H9 (cell line): ENCODE data around the gene ZNF814. TPM values are rescaled to one million over a fixed set of nuclear protein-coding genes. Genes with fewer than 3 reads are reported as not detected.

Experiments
- DNase-seq: peaks from one replicate; pipeline ENCODE4 v3.0.0-alpha.2; 2017
- H2AFZ ChIP-seq: one replicate; pipeline ENCODE4 v1.6.1; 2013; ENCODE audit warnings: mild to moderate bottlenecking, low read length, control low read depth, moderate library complexity
- H2AK5ac ChIP-seq: 2 replicates; pipeline ENCODE4 v1.6.1; 2013; ENCODE audit warnings: low read length, control low read depth, mixed read lengths; ENCODE audit not compliant: insufficient read length
- H2BK120ac ChIP-seq: one replicate; pipeline ENCODE4 v1.6.1; 2013; ENCODE audit warnings: low read depth, mild to moderate bottlenecking, low read length, control low read depth, inconsistent platforms; ENCODE audit not compliant: poor library complexity, severe bottlenecking
- H2BK12ac ChIP-seq: 2 replicates; pipeline ENCODE4 v1.6.1; 2013; ENCODE audit warnings: low read length, control low read depth, mixed read lengths, low read depth; ENCODE audit not compliant: insufficient read length
- H2BK15ac ChIP-seq: 2 replicates; pipeline ENCODE4 v1.6.1; 2013; ENCODE audit warnings: low read depth, low read length, control low read depth
- H2BK20ac ChIP-seq: one replicate; pipeline ENCODE4 v1.6.1; 2013; ENCODE audit warnings: low read depth, mild to moderate bottlenecking, low read length, control low read depth, inconsistent platforms; ENCODE audit not compliant: poor library complexity, severe bottlenecking
- H2BK5ac ChIP-seq: 2 replicates; pipeline ENCODE4 v1.6.1; 2013; ENCODE audit warnings: low read length, control low read depth, mixed read lengths; ENCODE audit not compliant: insufficient read length
- H3K14ac ChIP-seq: 2 replicates; pipeline ENCODE4 v1.6.1; 2013; ENCODE audit warnings: low read length, control low read depth; ENCODE audit not compliant: insufficient read depth
- H3K18ac ChIP-seq: 2 replicates; pipeline ENCODE4 v1.6.1; 2013; ENCODE audit warnings: low read depth, mild to moderate bottlenecking, mixed read lengths, low read length, control low read depth; ENCODE audit not compliant: insufficient read length
- H3K23ac ChIP-seq: 2 replicates; pipeline ENCODE4 v1.6.1; 2013; ENCODE audit warnings: low read length, control low read depth, mixed read lengths, low read depth; ENCODE audit not compliant: insufficient read length
- H3K23me2 ChIP-seq: 2 replicates; pipeline ENCODE4 v1.6.1; 2013; ENCODE audit warnings: low read depth, mild to moderate bottlenecking, mixed read lengths, low read length, control low read depth; ENCODE audit not compliant: insufficient read length, poor library complexity, severe bottlenecking
- H3K27ac ChIP-seq: 2 replicates; pipeline ENCODE4 v1.5.1; 2013; ENCODE audit warnings: low read length, control low read depth, mixed read lengths, low read depth; ENCODE audit not compliant: insufficient read length
- H3K27me3 ChIP-seq: 2 replicates; pipeline ENCODE4 v1.6.1; 2013; ENCODE audit warnings: low read length, control low read depth, inconsistent platforms; ENCODE audit not compliant: insufficient read depth
- H3K4ac ChIP-seq: 2 replicates; pipeline ENCODE4 v1.6.1; 2013; ENCODE audit warnings: low read depth, mild to moderate bottlenecking, control low read depth, inconsistent platforms, low read length, moderate library complexity
- H3K4me1 ChIP-seq: 2 replicates; pipeline ENCODE4 v1.6.1; 2013; ENCODE audit warnings: low read length, control low read depth, inconsistent platforms; ENCODE audit not compliant: insufficient read depth
- H3K4me2 ChIP-seq: 2 replicates; pipeline ENCODE4 v1.6.1; 2013; ENCODE audit warnings: low read length, control low read depth, mixed read lengths; ENCODE audit not compliant: insufficient read length, insufficient read depth
- H3K56ac ChIP-seq: 2 replicates; pipeline ENCODE4 v1.6.1; 2013; ENCODE audit warnings: low read depth, mild to moderate bottlenecking, mixed read lengths, low read length, control low read depth; ENCODE audit not compliant: insufficient read length
- H3K79me1 ChIP-seq: 2 replicates; pipeline ENCODE4 v1.6.1; 2013; ENCODE audit warnings: low read depth, mild to moderate bottlenecking, moderate library complexity, low read length, control low read depth, inconsistent platforms; ENCODE audit not compliant: insufficient read depth, poor library complexity, severe bottlenecking
- H3K79me2 ChIP-seq: 2 replicates; pipeline ENCODE4 v1.6.1; 2013; ENCODE audit warnings: low read length, control low read depth, inconsistent platforms; ENCODE audit not compliant: insufficient read depth
- H3K9ac ChIP-seq: 2 replicates; pipeline ENCODE4 v1.6.1; 2013; ENCODE audit warnings: low read length, control low read depth, mixed read lengths; ENCODE audit not compliant: insufficient read length; ENCODE audit errors: extremely low read depth
- H3K9me3 ChIP-seq: one replicate; pipeline ENCODE4 v1.6.1; 2013; ENCODE audit warnings: low read depth, low read length, inconsistent platforms; ENCODE audit not compliant: control insufficient read depth
- H3T11ph ChIP-seq: one replicate; pipeline ENCODE4 v1.6.1; 2013; ENCODE audit warnings: mild to moderate bottlenecking, low read length, control low read depth, inconsistent platforms
- H4K20me1 ChIP-seq: one replicate; pipeline ENCODE4 v1.6.1; 2013; ENCODE audit not compliant: control insufficient read depth, insufficient read length, insufficient read depth
- H4K5ac ChIP-seq: 2 replicates; pipeline ENCODE4 v1.6.1; 2013; ENCODE audit warnings: low read depth, mild to moderate bottlenecking, mixed read lengths, low read length, control low read depth; ENCODE audit not compliant: insufficient read length
- H4K8ac ChIP-seq: replicated peaks from 2 replicates; pipeline ENCODE4 v1.6.1; 2013; ENCODE audit warnings: low read length, control low read depth, mixed read lengths, low read depth; ENCODE audit not compliant: insufficient read length
- H4K91ac ChIP-seq: 2 replicates; pipeline ENCODE4 v1.6.1; 2013; ENCODE audit warnings: low read depth, mild to moderate bottlenecking, moderate library complexity, mixed read lengths, low read length, control low read depth; ENCODE audit not compliant: insufficient read length
- H3K27ac Mint-ChIP-seq, 3 experiments: 2 replicates in 2 of 3; 3 replicates in 1 of 3; pipeline ENCODE4 v1.8.0; 2020 to 2021; ENCODE audit warnings: mixed read lengths in 3 of 3, mild to moderate bottlenecking in 1 of 3, moderate library complexity in 1 of 3
- H3K27me3 Mint-ChIP-seq: 2 replicates; pipeline ENCODE4 v1.8.0; 2021; ENCODE audit warnings: low read depth, mild to moderate bottlenecking, moderate library complexity, mixed read lengths
- H3K36me3 Mint-ChIP-seq, 3 experiments: 2 replicates in 2 of 3; 3 replicates in 1 of 3; pipeline ENCODE4 v1.8.0; 2020 to 2021; ENCODE audit warnings: low read depth in 3 of 3, mixed read lengths in 3 of 3; ENCODE audit not compliant: insufficient read depth in 1 of 3
- H3K4me1 Mint-ChIP-seq, 2 experiments: 2 replicates each; pipeline ENCODE4 v1.8.0; 2020; ENCODE audit warnings: mixed read lengths in 2 of 2
- H3K4me3 Mint-ChIP-seq, 2 experiments: 2 replicates in 1 of 2; 3 replicates in 1 of 2; pipeline ENCODE4 v1.8.0; 2020 to 2021; ENCODE audit warnings: mild to moderate bottlenecking in 2 of 2, mixed read lengths in 2 of 2, moderate library complexity in 1 of 2
- H3K9me3 Mint-ChIP-seq, 2 experiments: 2 replicates in 1 of 2; 3 replicates in 1 of 2; pipeline ENCODE4 v1.8.0; 2020; ENCODE audit warnings: mild to moderate bottlenecking in 2 of 2, mixed read lengths in 2 of 2, moderate library complexity in 1 of 2
- WGBS: extraction: QIAGEN DNeasy Blood & Tissue Kit; methylation state at CpG from one replicate; pipeline ENCODE4 v1.1.7; 2013; ENCODE audit warnings: missing lambda C conversion rate, low lambda C conversion rate, mixed read lengths; ENCODE audit not compliant: insufficient read length; ENCODE audit errors: extremely low coverage; 5-methylcytosine and 5-hydroxymethylcytosine counted together
- total RNA-seq: library from RNA; stranded (reverse); gene quantifications from 2 replicates; pipeline ENCODE4 v1.2.1, GENCODE V29; 2021
- TF ChIP-seq, protein P1 (sequence below): fragments of 200-600 bp; sonication (generic); conservative IDR thresholded peaks from 3 replicates; pipeline ENCODE4 v1.8.0; 2021; ENCODE audit warnings: antibody characterized with exemption, mild to moderate bottlenecking

The ZNF814 gene
- total RNA-seq, 1 experiment from 2014 or later: 103 TPM

DNA sequence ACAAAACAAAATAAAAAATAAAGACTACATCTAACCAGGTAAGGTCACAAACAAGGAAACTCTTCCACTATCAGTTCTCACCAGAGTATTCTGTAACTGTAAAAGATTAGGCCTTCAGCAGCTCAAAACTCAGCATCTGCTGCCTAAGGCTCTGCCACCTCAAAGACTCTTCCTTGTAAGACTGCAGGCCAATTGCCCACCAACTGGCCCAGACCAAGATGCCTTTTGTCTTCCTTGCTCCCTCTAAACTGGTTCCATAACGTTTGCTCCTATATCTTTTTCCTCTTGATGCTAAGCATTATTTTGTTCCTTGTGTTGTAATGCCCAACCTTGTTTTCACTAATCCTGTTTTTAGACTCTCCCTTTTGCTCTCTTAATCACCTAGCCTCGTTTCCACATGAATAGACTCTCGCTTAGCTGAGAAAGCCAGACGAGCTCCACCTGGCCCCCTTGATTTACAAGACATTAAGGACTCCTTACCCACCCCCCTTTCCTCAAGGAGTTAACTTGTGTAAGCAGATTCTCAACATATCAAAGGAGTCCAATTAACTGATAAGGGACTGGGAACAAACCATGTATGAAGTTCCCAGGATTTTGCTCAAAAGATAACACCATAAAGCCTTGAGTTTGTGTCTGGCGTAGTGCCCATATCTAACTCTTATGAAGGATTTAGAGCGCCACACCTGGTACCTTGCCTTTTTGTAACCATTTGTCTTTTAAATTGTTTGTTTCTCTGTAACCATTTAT lies 1.5 kb downstream of the ZNF814 start:
- Mint-ChIP-seq H3K4me3 (peak overlapping the region; percentile 93 to 95), H3K9me3 (peaks cover 0 to 16% of the 10 kb centered on the region in 2 experiments; a peak in 3 of 5 replicates), H3K27me3 (no peaks in the 10 kb centered on the region), H3K27ac (peak overlapping the region; percentile 70 to 97 (median 96)), H3K4me1 (peaks cover 39 to 48% of the 10 kb centered on the region in 2 experiments), H3K36me3 (peaks cover 43 to 55% (median 49%) of the 10 kb centered on the region in 3 experiments)
- H3K56ac ChIP-seq: no peak overlapping the region
- H4K5ac ChIP-seq: no peak overlapping the region
- no peak overlapping the region for H2BK5ac ChIP-seq
- H2BK20ac ChIP-seq: no peak overlapping the region
- no peak overlapping the region for H2AK5ac ChIP-seq
- H3K9me3 ChIP-seq: no peaks in the 10 kb centered on the region
- H3K27ac ChIP-seq: peak overlapping the region; percentile 68
- H3K18ac ChIP-seq: peak overlapping the region; percentile 2
- H2BK120ac ChIP-seq: no peak overlapping the region
- no peak overlapping the region for H3K14ac ChIP-seq
- H3K79me2 ChIP-seq: peaks cover 46% of the 10 kb centered on the region
- no CpG with 5 or more reads among the region's 6 CpGs for WGBS
- H3K79me1 ChIP-seq: no peaks in the 10 kb centered on the region
- H2AFZ ChIP-seq: no peak overlapping the region
- H4K8ac ChIP-seq: no peak overlapping the region
- no peaks in the 10 kb centered on the region for H4K20me1 ChIP-seq
- H2BK12ac ChIP-seq: no peak overlapping the region
- H3K4me1 ChIP-seq: 0 out of 2 replicates have a peak, but pooled peaks cover 3% of the 10 kb centered on the region
- H3T11ph ChIP-seq: no peak overlapping the region
- H3K9ac ChIP-seq: peak overlapping the region; percentile 99
- peak; percentile 65 for DNase-seq
- H3K23me2 ChIP-seq: peaks cover 10% of the 10 kb centered on the region
- H3K4ac ChIP-seq: no peak overlapping the region
- H2BK15ac ChIP-seq: no peak overlapping the region
- peak overlapping the region; percentile 100 for H3K4me2 ChIP-seq
- no peak overlapping the region for H4K91ac ChIP-seq
- H3K27me3 ChIP-seq: no peaks in the 10 kb centered on the region
- no peak overlapping the region for H3K23ac ChIP-seq
- TF ChIP-seq, protein P1, sequence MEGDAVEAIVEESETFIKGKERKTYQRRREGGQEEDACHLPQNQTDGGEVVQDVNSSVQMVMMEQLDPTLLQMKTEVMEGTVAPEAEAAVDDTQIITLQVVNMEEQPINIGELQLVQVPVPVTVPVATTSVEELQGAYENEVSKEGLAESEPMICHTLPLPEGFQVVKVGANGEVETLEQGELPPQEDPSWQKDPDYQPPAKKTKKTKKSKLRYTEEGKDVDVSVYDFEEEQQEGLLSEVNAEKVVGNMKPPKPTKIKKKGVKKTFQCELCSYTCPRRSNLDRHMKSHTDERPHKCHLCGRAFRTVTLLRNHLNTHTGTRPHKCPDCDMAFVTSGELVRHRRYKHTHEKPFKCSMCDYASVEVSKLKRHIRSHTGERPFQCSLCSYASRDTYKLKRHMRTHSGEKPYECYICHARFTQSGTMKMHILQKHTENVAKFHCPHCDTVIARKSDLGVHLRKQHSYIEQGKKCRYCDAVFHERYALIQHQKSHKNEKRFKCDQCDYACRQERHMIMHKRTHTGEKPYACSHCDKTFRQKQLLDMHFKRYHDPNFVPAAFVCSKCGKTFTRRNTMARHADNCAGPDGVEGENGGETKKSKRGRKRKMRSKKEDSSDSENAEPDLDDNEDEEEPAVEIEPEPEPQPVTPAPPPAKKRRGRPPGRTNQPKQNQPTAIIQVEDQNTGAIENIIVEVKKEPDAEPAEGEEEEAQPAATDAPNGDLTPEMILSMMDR: 0 out of 3 replicates have a peak, but pooled peaks have one; percentile 13
